WTC11 (cell line): ENCODE data around the gene STX18. TPM values are rescaled to one million over a fixed set of nuclear protein-coding genes. Genes with fewer than 3 reads are reported as not detected.

ENCODE experiments used
- ATAC-seq: fragments of 200-7000 bp; cut with Tn5 transposase; 2 replicates; pipeline ENCODE4 v1.10.0; 2021; ENCODE audit warnings: mild to moderate bottlenecking, moderate library complexity
- CTCF ChIA-PET: fragments of 300-600 bp; sonication (Branson Sonifier 250); formaldehyde crosslinking; loops from one replicate; lab custom pipeline; 2021; ENCODE audit warnings: antibody characterized with exemption; lab: Charles Lee
- POLR2A ChIA-PET: fragments of 350-600 bp; sonication (Branson Sonifier 250); formaldehyde crosslinking; loops from one replicate; lab custom pipeline; 2021; ENCODE audit warnings: antibody characterized with exemption; lab: Charles Lee
- DNase-seq: peaks from one replicate; pipeline ENCODE4 v3.0.0; 2021; ENCODE audit warnings: low spot score
- H3K27ac Mint-ChIP-seq: 2 replicates; pipeline ENCODE4 v1.8.0; 2021; ENCODE audit warnings: mixed read lengths
- H3K27me3 Mint-ChIP-seq: 2 replicates; pipeline ENCODE4 v1.8.0; 2021; ENCODE audit warnings: low read depth, mild to moderate bottlenecking, moderate library complexity, mixed read lengths
- H3K36me3 Mint-ChIP-seq: 2 replicates; pipeline ENCODE4 v1.8.0; 2021; ENCODE audit warnings: mixed read lengths
- H3K4me1 Mint-ChIP-seq: 2 replicates; pipeline ENCODE4 v1.8.0; 2022; ENCODE audit warnings: mixed read lengths
- H3K4me3 Mint-ChIP-seq: 2 replicates; pipeline ENCODE4 v1.8.0; 2021; ENCODE audit warnings: mild to moderate bottlenecking, moderate library complexity, mixed read lengths
- H3K9me3 Mint-ChIP-seq: 2 replicates; pipeline ENCODE4 v1.8.0; 2021; ENCODE audit warnings: mixed read lengths
- AFF4 ChIP-seq: sonication (generic); formaldehyde crosslinking; IDR thresholded peaks from 2 replicates; pipeline ENCODE4 v1.8.1; 2023; ENCODE audit warnings: mild to moderate bottlenecking, missing genetic modification reagents, borderline replicate concordance
- ATF1 ChIP-seq: sonication (generic); formaldehyde crosslinking; IDR thresholded peaks from 2 replicates; pipeline ENCODE4 v1.8.1; 2023; ENCODE audit warnings: mild to moderate bottlenecking, moderate library complexity, missing genetic modification reagents
- ATF3 ChIP-seq: sonication (generic); formaldehyde crosslinking; conservative IDR thresholded peaks from 2 replicates; pipeline ENCODE4 v1.8.1; 2022; ENCODE audit warnings: mild to moderate bottlenecking, missing genetic modification reagents
- CBFB ChIP-seq: sonication (generic); formaldehyde crosslinking; IDR thresholded peaks from 2 replicates; pipeline ENCODE4 v1.8.1; 2022; ENCODE audit warnings: mild to moderate bottlenecking, low read depth, missing genetic modification reagents
- CREB1 ChIP-seq: sonication (generic); formaldehyde crosslinking; IDR thresholded peaks from 2 replicates; pipeline ENCODE4 v1.8.0; 2023; ENCODE audit warnings: mild to moderate bottlenecking, missing genetic modification reagents
- E2F5 ChIP-seq: sonication (generic); formaldehyde crosslinking; IDR thresholded peaks from 2 replicates; pipeline ENCODE4 v1.8.1; 2022; ENCODE audit warnings: mild to moderate bottlenecking, moderate library complexity, missing genetic modification reagents
- FOXJ3 ChIP-seq: sonication (generic); formaldehyde crosslinking; IDR thresholded peaks from 2 replicates; pipeline ENCODE4 v1.9.0; 2021; ENCODE audit warnings: missing genetic modification reagents, mild to moderate bottlenecking, borderline replicate concordance
- GTF2I ChIP-seq: fragments of 250-450 bp; sonication (Bioruptor Pico); conservative IDR thresholded peaks from 2 replicates; pipeline ENCODE4 v1.4.0; 2021; ENCODE audit warnings: mild to moderate bottlenecking
- HMGXB4 ChIP-seq: sonication (generic); formaldehyde crosslinking; IDR thresholded peaks from 2 replicates; pipeline ENCODE4 v1.8.1; 2023; ENCODE audit warnings: mild to moderate bottlenecking, moderate library complexity, missing genetic modification reagents
- IRF2 ChIP-seq: sonication (generic); formaldehyde crosslinking; IDR thresholded peaks from 2 replicates; pipeline ENCODE4 v1.8.0; 2022; ENCODE audit warnings: low read depth, missing genetic modification reagents, borderline replicate concordance
- MAX ChIP-seq: sonication (generic); formaldehyde crosslinking; IDR thresholded peaks from 2 replicates; pipeline ENCODE4 v1.8.0; 2022; ENCODE audit warnings: mild to moderate bottlenecking, missing genetic modification reagents
- NFYB ChIP-seq: sonication (generic); formaldehyde crosslinking; conservative IDR thresholded peaks from 2 replicates; pipeline ENCODE4 v1.8.0; 2022; ENCODE audit warnings: low read depth, missing genetic modification reagents
- SMAD3 ChIP-seq: sonication (generic); formaldehyde crosslinking; IDR thresholded peaks from 2 replicates; pipeline ENCODE4 v1.8.0; 2022; ENCODE audit warnings: missing genetic modification reagents, mild to moderate bottlenecking, borderline replicate concordance
- SMAD4 ChIP-seq: sonication (generic); formaldehyde crosslinking; IDR thresholded peaks from 2 replicates; pipeline ENCODE4 v1.8.0; 2022; ENCODE audit warnings: mild to moderate bottlenecking, missing genetic modification reagents
- SOX15 ChIP-seq: fragments of 250-450 bp; sonication (Bioruptor Pico); IDR thresholded peaks from 2 replicates; pipeline ENCODE4 v1.9.0; 2021; ENCODE audit warnings: mild to moderate bottlenecking
- TP53 ChIP-seq: sonication (generic); formaldehyde crosslinking; IDR thresholded peaks from 2 replicates; pipeline ENCODE4 v1.8.1; 2023; ENCODE audit warnings: mild to moderate bottlenecking, missing genetic modification reagents
- USF1 ChIP-seq: sonication (generic); formaldehyde crosslinking; IDR thresholded peaks from 2 replicates; pipeline ENCODE4 v1.8.0; 2022; ENCODE audit warnings: mild to moderate bottlenecking, missing genetic modification reagents
- ZBTB43 ChIP-seq: sonication (generic); formaldehyde crosslinking; IDR thresholded peaks from 2 replicates; pipeline ENCODE4 v1.8.1; 2023; ENCODE audit warnings: mild to moderate bottlenecking, missing genetic modification reagents
- ZMAT4 ChIP-seq: fragments of 250-450 bp; sonication (Bioruptor Pico); IDR thresholded peaks from 2 replicates; pipeline ENCODE4 v1.9.0; 2021; ENCODE audit warnings: mild to moderate bottlenecking
- ZNF121 ChIP-seq: sonication (generic); formaldehyde crosslinking; IDR thresholded peaks from 2 replicates; pipeline ENCODE4 v1.8.0; 2023; ENCODE audit warnings: missing genetic modification reagents
- ZNF138 ChIP-seq: sonication (generic); formaldehyde crosslinking; conservative IDR thresholded peaks from 2 replicates; pipeline ENCODE4 v1.8.1; 2022; ENCODE audit warnings: mild to moderate bottlenecking, moderate library complexity, missing genetic modification reagents
- ZNF317 ChIP-seq: sonication (generic); formaldehyde crosslinking; IDR thresholded peaks from 2 replicates; pipeline ENCODE4 v1.8.1; 2023; ENCODE audit warnings: low read depth, mild to moderate bottlenecking, moderate library complexity, missing genetic modification reagents, borderline replicate concordance
- ZNF416 ChIP-seq: fragments of 250-450 bp; sonication (Bioruptor Pico); IDR thresholded peaks from 2 replicates; pipeline ENCODE4 v1.9.0; 2021; ENCODE audit warnings: mild to moderate bottlenecking, inconsistent platforms
- ZNF512 ChIP-seq: sonication (generic); formaldehyde crosslinking; IDR thresholded peaks from 2 replicates; pipeline ENCODE4 v1.8.1; 2022; ENCODE audit warnings: missing genetic modification reagents, borderline replicate concordance
- total RNA-seq: library from RNA; stranded (reverse); gene quantifications from 3 replicates; pipeline ENCODE4 v1.2.3, GENCODE V29; 2021

Gene STX18
- total RNA-seq, 1 experiment from 2014 or later: 16.9 TPM

- Mint-ChIP-seq H3K36me3 (no peaks in the 10 kb centered on the region), H3K9me3 (no peaks in the 10 kb centered on the region), H3K27me3 (no peaks in the 10 kb centered on the region), H3K27ac (no peak overlapping the region), H3K4me1 (peaks cover 14% of the 10 kb centered on the region), H3K4me3 (no peak overlapping the region)
- POLR2A ChIA-PET: no interaction called here
- CTCF ChIA-PET: no interaction called here
- DNase-seq: no peak
- no peak for ATAC-seq
- TF ChIP-seq GTF2I (CRISPR knock-in tag): no peak
- TF ChIP-seq ATF1 (CRISPR knock-in tag): no peak
- TF ChIP-seq IRF2 (CRISPR knock-in tag): no peak
- TF ChIP-seq ZNF121 (CRISPR knock-in tag): no peak
- TF ChIP-seq ZMAT4: no peak
- TF ChIP-seq ZNF416 (CRISPR knock-in tag): no peak
- TF ChIP-seq CBFB: no peak
- no peak for TF ChIP-seq MAX (CRISPR knock-in tag)
- TF ChIP-seq E2F5 (CRISPR knock-in tag): no peak
- TF ChIP-seq ZNF138 (CRISPR knock-in tag): no peak
- TF ChIP-seq SMAD3 (CRISPR knock-in tag): no peak
- no peak for TF ChIP-seq USF1 (CRISPR knock-in tag)
- TF ChIP-seq NFYB (CRISPR knock-in tag): no peak
- no peak for TF ChIP-seq CREB1 (CRISPR knock-in tag)
- no peak for TF ChIP-seq ZNF512
- TF ChIP-seq ATF3 (CRISPR knock-in tag): no peak
Observed at GRCh38 chr4:4492161-4492847, 49.5 kb downstream of the STX18 start.

- ATAC-seq (no peak), DNase-seq (no peak)
- POLR2A ChIA-PET: no interaction called here
- Mint-ChIP-seq H3K27me3 (no peaks in the 10 kb centered on the region), H3K4me1 (peaks cover 16% of the 10 kb centered on the region), H3K9me3 (no peaks in the 10 kb centered on the region), H3K36me3 (no peaks in the 10 kb centered on the region), H3K4me3 (no peak overlapping the region), H3K27ac (no peak overlapping the region)
- CTCF ChIA-PET: no interaction called here
- no peak for TF ChIP-seq FOXJ3 (CRISPR knock-in tag)
- TF ChIP-seq ATF1 (CRISPR knock-in tag): no peak
- TF ChIP-seq AFF4 (CRISPR knock-in tag): no peak
- TF ChIP-seq ZBTB43: no peak
- TF ChIP-seq NFYB (CRISPR knock-in tag): no peak
- no peak for TF ChIP-seq TP53 (CRISPR knock-in tag)
- no peak for TF ChIP-seq HMGXB4 (CRISPR knock-in tag)
- no peak for TF ChIP-seq SOX15 (CRISPR knock-in tag)
- TF ChIP-seq CBFB: no peak
- no peak for TF ChIP-seq SMAD4 (CRISPR knock-in tag)
- TF ChIP-seq ZNF317 (CRISPR knock-in tag): no peak
Observed at GRCh38 chr4:4491396-4491893, 50.4 kb downstream of the STX18 start.
